KG1 (cell line): Measurements from ENCODE around the gene COX7A2.

Source experiments
- DNase-seq: peaks from one replicate; lab custom pipeline; 2025; lab: John Stamatoyannopoulos, UW

The COX7A2 gene

GRCh38 chr6:75220357-75220756, 23.2 kb downstream of the COX7A2 start:
- no peak for DNase-seq

GRCh38 chr6:75219263-75219662, 24.3 kb downstream of the COX7A2 start:
- no peak for DNase-seq

GRCh38 chr6:75217193-75217592, 26.4 kb downstream of the COX7A2 start:
- no peak for DNase-seq

- DNase-seq: no peak
Observed at GRCh38 chr6:75215291-75215690, 28.3 kb downstream of the COX7A2 start.

- no peak for DNase-seq
Observed at GRCh38 chr6:75213732-75214131, 29.9 kb downstream of the COX7A2 start.

GRCh38 chr6:75213112-75213511, 30.5 kb downstream of the COX7A2 start:
- DNase-seq: no peak

- DNase-seq: no peak
Observed at GRCh38 chr6:75211920-75212590, 31.5 kb downstream of the COX7A2 start.

GRCh38 chr6:75210885-75211739, 32.5 kb downstream of the COX7A2 start:
- DNase-seq: peak; percentile 22

- DNase-seq: no peak
Observed at GRCh38 chr6:75209184-75209723, 34.3 kb downstream of the COX7A2 start.

- peak; percentile 79 for DNase-seq
Observed at GRCh38 chr6:75208298-75209183, 35.1 kb downstream of the COX7A2 start.

GRCh38 chr6:75206576-75207342, 36.8 kb downstream of the COX7A2 start:
- DNase-seq: no peak

- DNase-seq: peak; percentile 17
Observed at GRCh38 chr6:75205776-75206575, 37.6 kb downstream of the COX7A2 start, which contains the start of gene COL12A1. COL12A1 (minus strand) TSS chr6:75206053; CDS start chr6:75202792, 3,261 bp downstream.

- DNase-seq: no peak
Observed at GRCh38 chr6:75204959-75205775, 38.4 kb downstream of the COX7A2 start.

GRCh38 chr6:75204217-75204958, 39.2 kb downstream of the COX7A2 start:
- peak; percentile 50 for DNase-seq

GRCh38 chr6:75203721-75204120, 39.9 kb downstream of the COX7A2 start:
- no peak for DNase-seq

GRCh38 chr6:75202676-75203131, 40.9 kb downstream of the COX7A2 start:
- no peak for DNase-seq

- DNase-seq: no peak
Observed at GRCh38 chr6:75201901-75202672, 41.5 kb downstream of the COX7A2 start.

GRCh38 chr6:75201021-75201420, 42.6 kb downstream of the COX7A2 start:
- DNase-seq: no peak
